Hepatocyte (in vitro differentiated cells): ENCODE results near the gene ARAP1. TPM values are rescaled to one million over a fixed set of nuclear protein-coding genes. Genes with fewer than 3 reads are reported as not detected.

Source experiments
- DNase-seq: peaks from one replicate; pipeline ENCODE4 v3.0.0-alpha.2; 2016; ENCODE audit warnings: low spot score
- H2AFZ ChIP-seq: fragments of 200-600 bp; sonication (generic); 2 replicates; pipeline ENCODE4 v1.6.0; 2016; ENCODE audit warnings: antibody characterized with exemption, mild to moderate bottlenecking
- H3K27ac ChIP-seq: fragments of 200-600 bp; sonication (generic); 2 replicates; pipeline ENCODE4 v1.5.1; 2016; ENCODE audit warnings: mild to moderate bottlenecking
- H3K27me3 ChIP-seq: fragments of 200-600 bp; sonication (generic); 2 replicates; pipeline ENCODE4 v1.6.1; 2016
- H3K36me3 ChIP-seq: fragments of 200-600 bp; sonication (generic); replicated peaks from 2 replicates; pipeline ENCODE4 v1.5.1; 2016; ENCODE audit warnings: low read depth; ENCODE audit not compliant: insufficient read depth
- H3K4me1 ChIP-seq: fragments of 200-600 bp; sonication (generic); 2 replicates; pipeline ENCODE4 v1.5.1; 2016; ENCODE audit warnings: mild to moderate bottlenecking, moderate library complexity; ENCODE audit not compliant: insufficient read depth
- H3K4me2 ChIP-seq: fragments of 200-600 bp; sonication (generic); 2 replicates; pipeline ENCODE4 v1.6.0; 2016
- H3K4me3 ChIP-seq: fragments of 200-600 bp; sonication (generic); 2 replicates; pipeline ENCODE4 v1.5.1; 2016; ENCODE audit warnings: mild to moderate bottlenecking
- H3K79me2 ChIP-seq: fragments of 200-600 bp; sonication (generic); 2 replicates; pipeline ENCODE4 v1.6.0; 2017; ENCODE audit warnings: mild to moderate bottlenecking
- H3K9me2 ChIP-seq: fragments of 200-600 bp; sonication (generic); replicated peaks from 2 replicates; pipeline ENCODE4 v1.6.0; 2017; ENCODE audit warnings: mild to moderate bottlenecking; ENCODE audit not compliant: insufficient read depth
- H3K9me3 ChIP-seq: fragments of 200-600 bp; sonication (generic); 2 replicates; pipeline ENCODE4 v1.5.1; 2016; ENCODE audit warnings: low read depth, mild to moderate bottlenecking
- H4K20me1 ChIP-seq: fragments of 200-600 bp; sonication (generic); 2 replicates; pipeline ENCODE4 v1.6.0; 2016; ENCODE audit warnings: mild to moderate bottlenecking; ENCODE audit not compliant: insufficient read depth, poor library complexity, severe bottlenecking
- CTCF ChIP-seq: fragments of 200-600 bp; sonication (generic); IDR thresholded peaks from 2 replicates; pipeline ENCODE4 v1.5.1; 2016; ENCODE audit warnings: antibody characterized with exemption, mild to moderate bottlenecking; ENCODE audit not compliant: poor library complexity
- EZH2 ChIP-seq: fragments of 200-600 bp; sonication (generic); IDR thresholded peaks from 2 replicates; pipeline ENCODE4 v1.6.1; 2016; ENCODE audit warnings: antibody characterized with exemption, mild to moderate bottlenecking, borderline replicate concordance
- EZH2phosphoT487 ChIP-seq: fragments of 200-600 bp; sonication (generic); IDR thresholded peaks from one replicate; pipeline ENCODE4 v1.6.1; 2018; ENCODE audit warnings: antibody characterized with exemption, mild to moderate bottlenecking, low read depth, moderate library complexity; ENCODE audit not compliant: unreplicated experiment, severe bottlenecking
- WGBS: methylation state at CpG from one replicate; pipeline ENCODE4 v1.1.6; 2016; ENCODE audit warnings: low lambda C conversion rate; ENCODE audit errors: missing lambda C conversion rate; 5-methylcytosine and 5-hydroxymethylcytosine counted together
- polyA plus RNA-seq: library from polyadenylated mRNA; unstranded; fragments of >200 nt; fragmentation: Nextera tagmentation; extraction: Ambion mirVana; gene quantifications from 2 replicates; pipeline ENCODE4 v1.2.1, GENCODE V29; 2016
- total RNA-seq: library from RNA; depleted of rRNA; stranded (reverse); fragments of >200 nt; gene quantifications from 2 replicates; pipeline ENCODE4 v1.2.3, GENCODE V29; 2014

The ARAP1 gene
- total and polyA plus RNA-seq, 2 experiments from 2014 or later: 60.2 to 118 TPM

GRCh38 chr11:72682858-72683243 lies 69.4 kb downstream of the ARAP1 start:
- WGBS: 91% methylated on average over 4 of the region's 4 CpGs
- Histone ChIP-seq H3K36me3 (no peaks in the 10 kb centered on the region), H4K20me1 (no peaks in the 10 kb centered on the region), H3K9me3 (no peaks in the 10 kb centered on the region), H3K4me2 (no peak overlapping the region), H3K4me1 (peaks cover 5% of the 10 kb centered on the region), H3K9me2 (no peaks in the 10 kb centered on the region), H2AFZ (no peak overlapping the region), H3K4me3 (no peak overlapping the region), H3K79me2 (no peaks in the 10 kb centered on the region), H3K27ac (no peak overlapping the region), H3K27me3 (peaks cover 21% of the 10 kb centered on the region)
- DNase-seq: no peak
- TF ChIP-seq EZH2 (no peak), CTCF (no peak), EZH2phosphoT487 (no peak)

- no peaks in the 10 kb centered on the region for H3K36me3 ChIP-seq
- H2AFZ ChIP-seq: no peak overlapping the region
- no peak overlapping the region for H3K27ac ChIP-seq
- WGBS: 90% methylated on average over 5 of the region's 5 CpGs
- no peak for DNase-seq
- no peak overlapping the region for H3K4me2 ChIP-seq
- no peaks in the 10 kb centered on the region for H3K9me3 ChIP-seq
- TF ChIP-seq EZH2 (no peak), EZH2phosphoT487 (no peak)
- H3K27me3 ChIP-seq: peaks cover 26% of the 10 kb centered on the region
- no peaks in the 10 kb centered on the region for H3K79me2 ChIP-seq
- no peaks in the 10 kb centered on the region for H3K9me2 ChIP-seq
- peaks cover 5% of the 10 kb centered on the region for H3K4me1 ChIP-seq
- no peak overlapping the region for H3K4me3 ChIP-seq
- H4K20me1 ChIP-seq: no peaks in the 10 kb centered on the region
Measured at GRCh38 chr11:72682238-72682857, 69.9 kb downstream of the ARAP1 start.

- Histone ChIP-seq H3K27ac (no peak overlapping the region), H3K4me3 (no peak overlapping the region), H3K9me2 (no peaks in the 10 kb centered on the region), H3K9me3 (no peaks in the 10 kb centered on the region), H3K4me1 (no peaks in the 10 kb centered on the region), H3K4me2 (no peak overlapping the region), H2AFZ (no peak overlapping the region), H4K20me1 (no peaks in the 10 kb centered on the region), H3K27me3 (peaks cover 33% of the 10 kb centered on the region), H3K79me2 (no peaks in the 10 kb centered on the region), H3K36me3 (no peaks in the 10 kb centered on the region)
- TF ChIP-seq EZH2 (no peak), CTCF (no peak), EZH2phosphoT487 (no peak)
- DNase-seq: no peak
- WGBS: 76% methylated on average over 17 of the region's 17 CpGs
Measured at GRCh38 chr11:72681226-72682153, 70.7 kb downstream of the ARAP1 start.

- Histone ChIP-seq H3K4me3 (no peak overlapping the region), H3K36me3 (no peaks in the 10 kb centered on the region), H3K79me2 (no peaks in the 10 kb centered on the region), H4K20me1 (no peaks in the 10 kb centered on the region), H3K9me2 (no peaks in the 10 kb centered on the region), H3K27me3 (peaks cover 41% of the 10 kb centered on the region), H2AFZ (no peak overlapping the region), H3K4me1 (no peaks in the 10 kb centered on the region), H3K4me2 (no peak overlapping the region), H3K9me3 (no peaks in the 10 kb centered on the region), H3K27ac (no peak overlapping the region)
- no peak for DNase-seq
- 81% methylated on average over 6 of the region's 6 CpGs for WGBS
- TF ChIP-seq EZH2phosphoT487: no peak
- no peak for TF ChIP-seq EZH2
- no peak for TF ChIP-seq CTCF
Measured at GRCh38 chr11:72680624-72681158, 71.5 kb downstream of the ARAP1 start.
